Measurements from ENCODE around the gene AHNAK. TPM values are rescaled to one million over a fixed set of nuclear protein-coding genes. Genes with fewer than 3 reads are reported as not detected.

Gene AHNAK
- total and polyA plus RNA-seq, 2 of the 8 experiments (the other 6 are each of a cell fraction or from before 2014, with no cell fraction given), result 2.0 to 5.8 TPM

GRCh38 chr11:62553080-62553838 is 6.7 kb upstream of the AHNAK start (continued):
- TF ChIP-seq, protein P1, sequence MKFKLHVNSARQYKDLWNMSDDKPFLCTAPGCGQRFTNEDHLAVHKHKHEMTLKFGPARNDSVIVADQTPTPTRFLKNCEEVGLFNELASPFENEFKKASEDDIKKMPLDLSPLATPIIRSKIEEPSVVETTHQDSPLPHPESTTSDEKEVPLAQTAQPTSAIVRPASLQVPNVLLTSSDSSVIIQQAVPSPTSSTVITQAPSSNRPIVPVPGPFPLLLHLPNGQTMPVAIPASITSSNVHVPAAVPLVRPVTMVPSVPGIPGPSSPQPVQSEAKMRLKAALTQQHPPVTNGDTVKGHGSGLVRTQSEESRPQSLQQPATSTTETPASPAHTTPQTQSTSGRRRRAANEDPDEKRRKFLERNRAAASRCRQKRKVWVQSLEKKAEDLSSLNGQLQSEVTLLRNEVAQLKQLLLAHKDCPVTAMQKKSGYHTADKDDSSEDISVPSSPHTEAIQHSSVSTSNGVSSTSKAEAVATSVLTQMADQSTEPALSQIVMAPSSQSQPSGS (IDR thresholded peaks at IDR 0.05; ENCODE audit: low read length), result no peak
- TF ChIP-seq EGR1 (IDR thresholded peaks at IDR 0.05; ENCODE audit: borderline replicate concordance, low read depth, low read length), result no peak; the same call in 1 of the 2 replicates
- TF ChIP-seq TAF1 (IDR thresholded peaks at IDR 0.05; ENCODE audit: low read depth, low read length), result peak; percentile 53; the same call in 1 of the 2 replicates
- no peak for TF ChIP-seq JUN (IDR thresholded peaks at IDR 0.05; ENCODE audit: low read depth, low read length)
- TF ChIP-seq EP300 (IDR thresholded peaks at IDR 0.05; ENCODE audit: borderline replicate concordance in 1 of 2, low read depth in 2 of 2, low read length in 2 of 2), result peak; percentile 68 to 99; a peak in 2 of 3 replicates
- TF ChIP-seq JUND (IDR thresholded peaks at IDR 0.05; ENCODE audit: low read length), result peak; percentile 84
- TF ChIP-seq YY1 (IDR thresholded peaks at IDR 0.05; ENCODE audit: low read depth, low read length), result 0 out of 2 replicates have a peak, but pooled peaks have one; percentile 33
- no peak for TF ChIP-seq CREB1 (IDR thresholded peaks at IDR 0.05)
- peak; percentile 57; the same call in 1 of the 2 replicates for TF ChIP-seq RBBP5 (IDR thresholded peaks at IDR 0.05; ENCODE audit: borderline replicate concordance, low read depth, low read length)
- no peak for TF ChIP-seq KDM4A (IDR thresholded peaks at IDR 0.05; ENCODE audit: low read depth, low read length, severe bottlenecking)
- peak; percentile 37; the same call in 1 of the 2 replicates for TF ChIP-seq TBP (IDR thresholded peaks at IDR 0.05; ENCODE audit: low read depth, low read length)
- TF ChIP-seq SUZ12 (IDR thresholded peaks at IDR 0.05; ENCODE audit: low read length), result no peak
- 0 out of 2 replicates have a peak, but pooled peaks have one; percentile 19 for TF ChIP-seq PHF8 (conservative IDR thresholded peaks at IDR 0.05; ENCODE audit: low read depth, low read length)
- TF ChIP-seq SP1 (IDR thresholded peaks at IDR 0.05; ENCODE audit: low read depth, low read length), result peak; percentile 79
